Natural killer cell (primary cell): ENCODE data around the gene TMF1. TPM values are rescaled to one million over a fixed set of nuclear protein-coding genes. Genes with fewer than 3 reads are reported as not detected.
A peak's percentile ranks its signal among the peaks of the same experiment; 100 is the strongest.

Experiments used
- ATAC-seq, 3 donors: fragments of 150-1000 bp in 2 of 3; fragments of 200-7000 bp in 1 of 3; cut with Tn5 transposase; 1 replicate in 1 of 3; 2 replicates in 2 of 3; pipeline ENCODE4 v1.10.0; 2021; ENCODE audit warnings: mild to moderate bottlenecking in 2 of 3, moderate library complexity in 2 of 3
- DNase-seq, 2 donors: peaks; one replicate each; pipeline versions ENCODE4 v3.0.0 to v3.0.0-alpha.2; 2013 to 2021; ENCODE audit warnings: mixed read lengths in 1 of 2
- H3K27ac ChIP-seq: one replicate; pipeline ENCODE4 v1.5.1; 2013; ENCODE audit warnings: mild to moderate bottlenecking, low read length
- H3K27me3 ChIP-seq: one replicate; pipeline ENCODE4 v1.6.1; 2013; ENCODE audit warnings: low read length; ENCODE audit not compliant: control insufficient read depth, insufficient read depth
- H3K36me3 ChIP-seq: one replicate; pipeline ENCODE4 v1.6.1; 2013; ENCODE audit warnings: low read length; ENCODE audit not compliant: control insufficient read depth, insufficient read depth
- H3K4me1 ChIP-seq: one replicate; pipeline ENCODE4 v1.6.1; 2013; ENCODE audit warnings: low read length; ENCODE audit not compliant: control insufficient read depth, insufficient read depth
- H3K4me3 ChIP-seq: one replicate; pipeline ENCODE4 v1.5.1; 2013; ENCODE audit warnings: low read length
- H3K9me3 ChIP-seq: one replicate; pipeline ENCODE4 v1.6.1; 2013; ENCODE audit warnings: low read length; ENCODE audit not compliant: control insufficient read depth, insufficient read depth
- H3K27ac Mint-ChIP-seq, 2 donors: one replicate each; pipeline ENCODE4 v1.8.0; 2022; ENCODE audit warnings: mild to moderate bottlenecking in 2 of 2, mixed read lengths in 2 of 2, moderate library complexity in 1 of 2
- H3K27me3 Mint-ChIP-seq, 2 donors: one replicate each; pipeline ENCODE4 v1.8.0; 2022; ENCODE audit warnings: low read depth in 2 of 2, mixed read lengths in 2 of 2
- H3K36me3 Mint-ChIP-seq: one replicate; pipeline ENCODE4 v1.8.0; 2022; ENCODE audit warnings: mixed read lengths
- H3K4me1 Mint-ChIP-seq, 2 donors: one replicate each; pipeline ENCODE4 v1.8.0; 2022; ENCODE audit warnings: mixed read lengths in 2 of 2
- H3K4me3 Mint-ChIP-seq: one replicate; pipeline ENCODE4 v1.8.0; 2022; ENCODE audit warnings: mild to moderate bottlenecking, moderate library complexity, mixed read lengths
- H3K9me3 Mint-ChIP-seq, 2 donors: one replicate each; pipeline ENCODE4 v1.8.0; 2022; ENCODE audit warnings: mixed read lengths in 2 of 2
- whole genome bisulfite sequencing: methylation state at CpG from one replicate; pipeline ENCODE4 v1.1.7; 2013; ENCODE audit warnings: missing lambda C conversion rate; ENCODE audit not compliant: insufficient coverage; 5-methylcytosine and 5-hydroxymethylcytosine counted together
- intact Hi-C: fragments of 100-400 bp; cut with micrococcal nuclease; formaldehyde crosslinking; loops from one replicate; pipeline ENCODE4 v1.14.2; 2022
- total RNA-seq, 4 donors: library from RNA; stranded (reverse); fragments of 120-200 nt in 1 of 4; gene quantifications; one replicate each; pipeline versions ENCODE4 v1.2.3 to v1.2.4, GENCODE V29; 2013 to 2022
- TF ChIP-seq, protein P1 (sequence below): fragments of 200-600 bp; IDR thresholded peaks from one replicate; pipeline ENCODE4 v1.8.0; 2022; ENCODE audit warnings: antibody characterized with exemption

TMF1 gene
- total RNA-seq, 3 donors from 2014 or later (not counting 1 experiment from before 2014, with no cell fraction given) = 76.9 to 110 (median 85.5) TPM

DNA sequence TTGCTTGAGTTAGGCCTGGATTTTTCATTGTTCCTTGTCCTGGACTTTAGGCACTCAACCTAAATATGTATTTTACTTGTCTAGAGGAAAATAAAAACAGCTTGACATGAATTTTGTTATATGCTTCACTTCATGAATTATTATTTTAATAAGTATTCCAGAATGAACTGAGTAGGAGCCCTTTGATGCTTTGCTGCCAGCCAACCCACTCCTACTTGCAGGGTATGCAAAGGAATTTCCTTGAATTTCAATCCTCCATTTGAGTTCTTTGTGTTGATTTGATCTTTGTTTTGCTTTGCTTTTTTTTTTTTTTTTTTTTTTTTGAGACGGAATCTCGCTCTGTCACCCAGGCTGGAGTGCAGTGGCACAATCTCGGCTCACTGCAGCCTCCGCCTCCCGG lies 44.2 kb upstream of the TMF1 start:
- Histone ChIP-seq H3K9me3 (no peaks in the 10 kb centered on the region), H3K4me3 (no peak overlapping the region), H3K27me3 (no peaks in the 10 kb centered on the region), H3K4me1 (peaks cover 59% of the 10 kb centered on the region), H3K36me3 (peaks cover 11% of the 10 kb centered on the region), H3K27ac (peak overlapping the region; percentile 19)
- H3K27ac Mint-ChIP-seq = peak overlapping the region; percentile 91 to 93
- peaks cover 72 to 76% of the 10 kb centered on the region in 2 donors for H3K4me1 Mint-ChIP-seq
- ATAC-seq (no peak), DNase-seq (no peak)
- no peaks in the 10 kb centered on the region for H3K9me3 Mint-ChIP-seq
- H3K27me3 Mint-ChIP-seq = no peaks in the 10 kb centered on the region
- H3K4me3 Mint-ChIP-seq = no peak overlapping the region
- intact Hi-C loops = no loop called here
- WGBS = 97% methylated on average over 4 of the region's 5 CpGs
- TF ChIP-seq, protein P1, sequence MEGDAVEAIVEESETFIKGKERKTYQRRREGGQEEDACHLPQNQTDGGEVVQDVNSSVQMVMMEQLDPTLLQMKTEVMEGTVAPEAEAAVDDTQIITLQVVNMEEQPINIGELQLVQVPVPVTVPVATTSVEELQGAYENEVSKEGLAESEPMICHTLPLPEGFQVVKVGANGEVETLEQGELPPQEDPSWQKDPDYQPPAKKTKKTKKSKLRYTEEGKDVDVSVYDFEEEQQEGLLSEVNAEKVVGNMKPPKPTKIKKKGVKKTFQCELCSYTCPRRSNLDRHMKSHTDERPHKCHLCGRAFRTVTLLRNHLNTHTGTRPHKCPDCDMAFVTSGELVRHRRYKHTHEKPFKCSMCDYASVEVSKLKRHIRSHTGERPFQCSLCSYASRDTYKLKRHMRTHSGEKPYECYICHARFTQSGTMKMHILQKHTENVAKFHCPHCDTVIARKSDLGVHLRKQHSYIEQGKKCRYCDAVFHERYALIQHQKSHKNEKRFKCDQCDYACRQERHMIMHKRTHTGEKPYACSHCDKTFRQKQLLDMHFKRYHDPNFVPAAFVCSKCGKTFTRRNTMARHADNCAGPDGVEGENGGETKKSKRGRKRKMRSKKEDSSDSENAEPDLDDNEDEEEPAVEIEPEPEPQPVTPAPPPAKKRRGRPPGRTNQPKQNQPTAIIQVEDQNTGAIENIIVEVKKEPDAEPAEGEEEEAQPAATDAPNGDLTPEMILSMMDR = no peak
- no peaks in the 10 kb centered on the region for H3K36me3 Mint-ChIP-seq

DNA sequence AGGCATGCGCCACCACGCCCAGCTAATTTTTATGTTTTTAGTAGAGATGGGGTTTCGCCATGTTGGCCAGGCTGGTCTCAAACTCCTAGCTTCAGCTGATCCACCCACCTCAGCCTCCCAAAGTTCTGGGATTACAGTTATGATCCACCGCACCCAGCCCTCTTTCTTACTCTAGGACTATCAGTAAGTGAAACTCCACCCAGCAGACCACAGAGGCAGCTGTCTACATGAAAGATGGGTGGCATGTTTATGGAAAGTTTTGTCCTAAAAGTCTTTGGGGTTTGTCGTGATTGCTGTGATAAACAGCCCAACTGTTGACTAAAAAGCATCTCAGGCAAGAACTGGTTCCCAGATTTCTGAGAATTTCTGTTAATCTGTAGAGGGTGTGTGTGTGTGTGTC lies 43.5 kb upstream of the TMF1 start:
- no peaks in the 10 kb centered on the region for H3K9me3 Mint-ChIP-seq
- H3K27ac Mint-ChIP-seq = peak overlapping the region; percentile 91 to 93
- DNase-seq = peak in 1 of 2 donors; percentile 53
- intact Hi-C loops = no loop called here
- H3K4me3 Mint-ChIP-seq = peak overlapping the region; percentile 63
- H3K4me1 ChIP-seq = peaks cover 64% of the 10 kb centered on the region
- no peak for ATAC-seq
- H3K9me3 ChIP-seq = no peaks in the 10 kb centered on the region
- H3K36me3 Mint-ChIP-seq = no peaks in the 10 kb centered on the region
- TF ChIP-seq, protein P1 = no peak
- H3K27ac ChIP-seq = peak overlapping the region; percentile 19
- no peaks in the 10 kb centered on the region for H3K27me3 ChIP-seq
- no peaks in the 10 kb centered on the region for H3K27me3 Mint-ChIP-seq
- H3K4me1 Mint-ChIP-seq = peaks cover 75 to 81% of the 10 kb centered on the region in 2 donors
- WGBS = 45% methylated on average over 3 of the region's 5 CpGs
- H3K4me3 ChIP-seq = no peak overlapping the region
- peaks cover 8% of the 10 kb centered on the region for H3K36me3 ChIP-seq

DNA sequence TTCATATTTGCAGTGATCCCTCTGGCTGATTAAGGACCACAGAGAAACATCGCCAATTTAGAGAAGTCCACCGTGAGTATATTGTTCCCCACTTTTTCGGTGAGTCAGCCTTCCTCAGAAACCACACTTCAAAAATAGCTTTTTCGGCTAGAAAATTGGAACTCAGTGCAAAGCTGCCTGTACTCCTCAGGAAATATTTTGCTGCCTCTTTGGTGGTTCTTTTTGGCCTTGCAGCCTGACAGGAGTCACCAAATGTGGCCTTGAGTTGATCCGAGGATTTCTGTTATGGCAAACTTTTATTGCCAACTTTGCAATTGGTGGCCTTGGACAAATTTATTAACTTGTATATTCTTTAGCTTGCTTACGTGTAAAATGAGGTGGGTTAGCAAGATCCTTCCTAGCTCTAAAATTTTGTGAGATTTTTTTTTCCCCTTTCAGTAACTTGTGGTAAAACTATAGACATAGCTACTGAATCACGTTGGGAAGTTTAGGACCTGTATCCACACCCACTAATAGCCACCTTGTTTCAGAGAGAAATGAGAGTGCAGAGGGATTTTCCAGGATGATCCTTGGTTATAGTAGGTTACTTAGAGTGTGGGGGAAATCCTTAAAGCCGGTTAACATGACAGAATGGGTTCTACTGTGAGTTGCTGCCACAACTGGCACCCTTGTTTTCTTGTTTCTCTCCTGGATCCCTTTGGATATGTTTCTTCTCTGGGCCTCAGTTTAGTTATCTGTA lies 42.5 kb upstream of the TMF1 start:
- Mint-ChIP-seq H3K36me3 (no peaks in the 10 kb centered on the region), H3K27ac (peak overlapping the region; percentile 91 to 93), H3K4me1 (peaks cover 78 to 83% of the 10 kb centered on the region in 2 donors), H3K4me3 (peak overlapping the region; percentile 49), H3K27me3 (no peaks in the 10 kb centered on the region), H3K9me3 (no peaks in the 10 kb centered on the region)
- intact Hi-C loops = no loop called here
- ATAC-seq = peak in 2 of 3 donors; percentile 27 to 38
- H3K36me3 ChIP-seq = peaks cover 9% of the 10 kb centered on the region
- TF ChIP-seq, protein P1 = no peak
- no peaks in the 10 kb centered on the region for H3K9me3 ChIP-seq
- no peak overlapping the region for H3K4me3 ChIP-seq
- 15% methylated on average over 7 of the region's 8 CpGs for WGBS
- no peaks in the 10 kb centered on the region for H3K27me3 ChIP-seq
- H3K27ac ChIP-seq = peak overlapping the region; percentile 84
- peaks cover 68% of the 10 kb centered on the region for H3K4me1 ChIP-seq
- peak in 1 of 2 donors; percentile 54 for DNase-seq
